ENCODE measurements around the gene GNG7. TPM values are rescaled to one million over a fixed set of nuclear protein-coding genes. Genes with fewer than 3 reads are reported as not detected.

The GNG7 gene
- total RNA-seq, 1 experiment from 2014 or later: 0.87 TPM

DNA sequence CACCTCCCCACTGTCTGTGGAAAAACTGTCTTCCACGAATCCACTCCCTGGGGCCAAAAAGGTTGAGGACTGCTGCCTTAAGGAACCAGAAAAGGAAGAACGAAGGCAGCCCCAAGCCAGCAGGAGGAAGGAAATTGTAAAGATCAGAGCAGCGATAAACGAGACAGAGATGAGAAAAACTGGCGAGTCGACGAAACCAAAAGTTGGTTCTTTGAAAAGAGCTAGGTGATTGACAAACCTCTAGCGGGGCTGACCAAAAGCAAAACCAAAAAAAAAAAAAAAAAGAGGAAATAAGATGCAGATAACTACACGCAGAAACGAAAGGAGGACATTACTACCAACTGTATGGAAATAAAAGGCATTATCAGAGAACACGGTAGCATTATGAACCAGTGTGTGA is 149.6 kb downstream of the GNG7 start:
- Mint-ChIP-seq H3K4me1 (ENCODE audit: low read depth, unreplicated experiment) (no peaks in the 10 kb centered on the region), H3K4me3 (ENCODE audit: low read depth, unreplicated experiment) (no peak overlapping the region), H3K36me3 (ENCODE audit: insufficient read depth, unreplicated experiment) (no peaks in the 10 kb centered on the region), H3K27me3 (ENCODE audit: unreplicated experiment) (no peaks in the 10 kb centered on the region), H3K9me3 (ENCODE audit: low read depth, unreplicated experiment) (no peaks in the 10 kb centered on the region), H3K27ac (ENCODE audit: unreplicated experiment) (no peak overlapping the region)
- BruUV-seq (replicated peaks): no TSS peak
- TF ChIP-seq, protein P1, sequence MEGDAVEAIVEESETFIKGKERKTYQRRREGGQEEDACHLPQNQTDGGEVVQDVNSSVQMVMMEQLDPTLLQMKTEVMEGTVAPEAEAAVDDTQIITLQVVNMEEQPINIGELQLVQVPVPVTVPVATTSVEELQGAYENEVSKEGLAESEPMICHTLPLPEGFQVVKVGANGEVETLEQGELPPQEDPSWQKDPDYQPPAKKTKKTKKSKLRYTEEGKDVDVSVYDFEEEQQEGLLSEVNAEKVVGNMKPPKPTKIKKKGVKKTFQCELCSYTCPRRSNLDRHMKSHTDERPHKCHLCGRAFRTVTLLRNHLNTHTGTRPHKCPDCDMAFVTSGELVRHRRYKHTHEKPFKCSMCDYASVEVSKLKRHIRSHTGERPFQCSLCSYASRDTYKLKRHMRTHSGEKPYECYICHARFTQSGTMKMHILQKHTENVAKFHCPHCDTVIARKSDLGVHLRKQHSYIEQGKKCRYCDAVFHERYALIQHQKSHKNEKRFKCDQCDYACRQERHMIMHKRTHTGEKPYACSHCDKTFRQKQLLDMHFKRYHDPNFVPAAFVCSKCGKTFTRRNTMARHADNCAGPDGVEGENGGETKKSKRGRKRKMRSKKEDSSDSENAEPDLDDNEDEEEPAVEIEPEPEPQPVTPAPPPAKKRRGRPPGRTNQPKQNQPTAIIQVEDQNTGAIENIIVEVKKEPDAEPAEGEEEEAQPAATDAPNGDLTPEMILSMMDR (IDR thresholded peaks at IDR 0.05; ENCODE audit: unreplicated experiment): no peak
- intact Hi-C loops (cut with micrococcal nuclease; ENCODE audit: unreplicated experiment): no loop called here
- DNase-seq: no peak
- CTCF ChIA-PET: interaction anchor here (0.6 to 0.7 kb wide), 2 partner anchors 37 to 88 kb away, joined by 3 to 5 read pairs; no protein-coding TSS in a partner anchor

DNA sequence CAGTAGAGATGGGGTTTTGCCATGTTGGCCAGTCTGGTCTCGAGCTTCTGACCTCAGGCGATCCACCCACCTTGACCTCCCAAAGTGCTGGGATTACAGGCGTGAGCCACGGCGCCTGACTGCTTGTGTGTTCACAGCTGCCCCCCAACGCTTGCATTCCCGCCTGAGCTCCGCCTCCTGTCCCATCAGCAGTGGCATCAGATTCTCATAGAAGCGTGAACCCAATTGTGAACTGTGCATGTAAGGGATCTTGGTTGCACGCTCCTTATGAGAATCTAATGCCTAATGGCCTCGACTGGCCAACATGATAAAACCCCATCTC is 150.7 kb downstream of the GNG7 start:
- Mint-ChIP-seq H3K4me3 (ENCODE audit: low read depth, unreplicated experiment) (no peak overlapping the region), H3K36me3 (ENCODE audit: insufficient read depth, unreplicated experiment) (peaks cover 5% of the 10 kb centered on the region), H3K9me3 (ENCODE audit: low read depth, unreplicated experiment) (no peaks in the 10 kb centered on the region), H3K27me3 (ENCODE audit: unreplicated experiment) (no peaks in the 10 kb centered on the region), H3K4me1 (ENCODE audit: low read depth, unreplicated experiment) (peaks cover 6% of the 10 kb centered on the region), H3K27ac (ENCODE audit: unreplicated experiment) (no peak overlapping the region)
- DNase-seq: no peak
- BruUV-seq (replicated peaks): no TSS peak
- intact Hi-C loops (cut with micrococcal nuclease; ENCODE audit: unreplicated experiment): no loop called here
- TF ChIP-seq, protein P1 (IDR thresholded peaks at IDR 0.05; ENCODE audit: unreplicated experiment): no peak
- CTCF ChIA-PET: interaction anchor here (0.7 kb wide), 1 partner anchor 38 kb away, joined by 6 read pairs; no protein-coding TSS in a partner anchor

DNA sequence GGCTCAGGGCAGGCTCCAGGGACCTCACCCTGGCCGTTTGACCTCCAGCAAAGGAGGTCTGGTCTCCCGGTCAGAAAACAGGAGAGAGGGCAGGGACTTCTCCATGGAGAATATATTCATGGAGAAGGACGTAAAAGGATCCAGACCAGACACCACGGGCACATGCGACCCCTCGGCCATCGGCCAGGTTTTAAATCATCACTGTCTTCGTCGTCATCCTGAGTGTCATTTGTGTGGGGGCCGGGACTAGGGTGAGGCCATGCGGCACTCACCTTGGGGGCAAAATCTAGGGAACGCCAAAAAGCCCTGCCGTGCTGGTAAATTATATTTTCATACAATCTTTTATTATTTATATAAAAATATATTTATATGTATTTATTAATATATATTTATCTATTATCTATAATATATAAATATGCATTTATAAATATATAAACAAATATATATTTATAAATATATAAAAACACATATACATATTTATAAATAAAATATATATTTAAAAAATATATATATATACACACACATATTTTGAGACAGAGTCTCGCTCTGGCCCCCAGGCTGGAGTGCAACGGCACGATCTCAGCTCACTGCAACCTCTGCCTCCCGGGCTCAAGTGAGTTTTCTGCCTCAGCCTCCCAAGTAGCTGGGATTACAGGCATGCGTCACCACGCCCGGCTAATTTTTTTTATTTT is 151.2 kb downstream of the GNG7 start:
- DNase-seq: no peak
- Mint-ChIP-seq H3K4me1 (ENCODE audit: low read depth, unreplicated experiment) (peaks cover 11% of the 10 kb centered on the region), H3K27me3 (ENCODE audit: unreplicated experiment) (no peaks in the 10 kb centered on the region), H3K27ac (ENCODE audit: unreplicated experiment) (no peak overlapping the region), H3K9me3 (ENCODE audit: low read depth, unreplicated experiment) (no peaks in the 10 kb centered on the region), H3K36me3 (ENCODE audit: insufficient read depth, unreplicated experiment) (peaks cover 10% of the 10 kb centered on the region), H3K4me3 (ENCODE audit: low read depth, unreplicated experiment) (no peak overlapping the region)
- BruUV-seq (replicated peaks): no TSS peak
- intact Hi-C loops (cut with micrococcal nuclease; ENCODE audit: unreplicated experiment): no loop called here
- CTCF ChIA-PET: interaction anchor here (0.7 kb wide), 1 partner anchor 38 kb away, joined by 6 read pairs; no protein-coding TSS in a partner anchor
- TF ChIP-seq, protein P1 (IDR thresholded peaks at IDR 0.05; ENCODE audit: unreplicated experiment): no peak

DNA sequence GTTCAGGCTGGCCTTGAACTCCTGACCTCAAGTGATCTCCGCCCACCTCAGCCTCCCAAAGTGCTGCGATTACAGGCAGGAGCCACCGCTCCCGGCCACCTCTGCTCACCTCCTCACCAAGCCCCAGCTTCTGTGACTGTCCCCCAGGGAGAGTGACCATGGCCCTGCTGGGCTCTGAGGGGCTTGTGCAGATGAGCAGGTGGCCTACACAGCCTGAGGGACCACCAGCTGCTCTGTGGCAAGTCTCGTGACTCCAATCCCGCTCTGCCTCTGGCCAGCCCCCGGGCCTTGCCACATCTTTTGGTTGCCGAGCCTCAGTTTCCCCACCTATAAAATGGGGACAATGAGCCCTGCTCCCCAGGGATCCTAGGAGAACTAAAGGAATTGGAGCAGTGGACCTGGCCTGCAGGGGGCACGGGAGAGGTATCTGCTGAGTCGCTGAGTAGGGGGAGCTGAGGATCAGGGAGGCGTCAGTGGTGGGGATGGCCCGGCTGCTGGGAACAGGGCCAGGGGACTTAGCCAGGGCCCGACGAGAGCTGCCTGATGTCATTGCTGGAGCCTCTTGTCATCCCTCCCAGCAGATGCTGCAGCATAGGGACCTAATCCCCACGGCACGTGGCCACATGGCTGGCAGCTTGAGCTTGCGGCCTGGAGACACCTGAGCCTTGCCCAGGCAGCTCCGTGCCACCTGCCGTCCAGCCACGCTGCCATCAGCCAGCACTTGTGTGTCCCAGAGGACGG is 151.9 kb downstream of the GNG7 start:
- BruUV-seq (replicated peaks): no TSS peak
- TF ChIP-seq, protein P1 (IDR thresholded peaks at IDR 0.05; ENCODE audit: unreplicated experiment): no peak
- H3K4me3 Mint-ChIP-seq (ENCODE audit: low read depth, unreplicated experiment): no peak overlapping the region
- H3K4me1 Mint-ChIP-seq (ENCODE audit: low read depth, unreplicated experiment): peaks cover 18% of the 10 kb centered on the region
- H3K9me3 Mint-ChIP-seq (ENCODE audit: low read depth, unreplicated experiment): no peaks in the 10 kb centered on the region
- CTCF ChIA-PET: no interaction called here
- intact Hi-C loops (cut with micrococcal nuclease; ENCODE audit: unreplicated experiment): no loop called here
- DNase-seq: no peak
- H3K27ac Mint-ChIP-seq (ENCODE audit: unreplicated experiment): no peak overlapping the region
- no peaks in the 10 kb centered on the region for H3K27me3 Mint-ChIP-seq (ENCODE audit: unreplicated experiment)
- H3K36me3 Mint-ChIP-seq (ENCODE audit: insufficient read depth, unreplicated experiment): peaks cover 14% of the 10 kb centered on the region

Measured in Calu3 (cell line).